HL-60 (cell line): Measurements from ENCODE around the gene LIPI.

Experiments used
- DNase-seq, 2 experiments: peaks; one replicate each; pipeline ENCODE4 v3.0.0-alpha.2; 2010 to 2020; ENCODE audit warnings: low read depth in 1 of 2, low spot score in 1 of 2
- H3K27ac ChIP-seq: fragments of 250-450 bp; sonication (Bioruptor Pico); replicated peaks from 2 replicates; pipeline ENCODE4 v1.5.1; 2020; ENCODE audit warnings: mild to moderate bottlenecking, moderate library complexity
- H3K27me3 ChIP-seq: fragments of 250-450 bp; sonication (Bioruptor Pico); 2 replicates; pipeline ENCODE4 v1.5.1; 2021; ENCODE audit warnings: mild to moderate bottlenecking, moderate library complexity; ENCODE audit not compliant: insufficient read depth, poor library complexity, severe bottlenecking
- H3K4me3 ChIP-seq: replicated peaks from 2 replicates; pipeline ENCODE4 v1.5.1; 2011; ENCODE audit warnings: mild to moderate bottlenecking, control low read depth, low read length; ENCODE audit not compliant: insufficient read depth
- CTCF ChIP-seq: IDR thresholded peaks from one replicate; pipeline ENCODE4 v1.5.1; 2011; ENCODE audit warnings: low read length, control low read depth, inconsistent platforms; ENCODE audit not compliant: insufficient read depth
- GABPA ChIP-seq: IDR thresholded peaks from 2 replicates; pipeline ENCODE4 v1.6.1; 2012; ENCODE audit warnings: low read depth
- POLR2AphosphoS5 ChIP-seq: IDR thresholded peaks from 2 replicates; pipeline ENCODE4 v1.6.1; 2012; ENCODE audit warnings: low read depth
- REST ChIP-seq: IDR thresholded peaks from 2 replicates; pipeline ENCODE4 v1.6.1; 2012; ENCODE audit warnings: low read depth; ENCODE audit not compliant: insufficient replicate concordance
- SPI1 ChIP-seq: IDR thresholded peaks from 2 replicates; pipeline ENCODE4 v1.6.1; 2012; ENCODE audit warnings: low read depth, mild to moderate bottlenecking, borderline replicate concordance

The LIPI gene

GRCh38 chr21:14251336-14251735 lies 40.6 kb upstream of the LIPI start:
- H3K4me3 ChIP-seq, result no peak overlapping the region
- H3K27ac ChIP-seq, result no peak overlapping the region
- TF ChIP-seq POLR2AphosphoS5 (no peak), SPI1 (no peak), GABPA (no peak), REST (no peak), CTCF (no peak)
- no peaks in the 10 kb centered on the region for H3K27me3 ChIP-seq
- DNase-seq, result no peak

GRCh38 chr21:14245711-14246110 lies 35.0 kb upstream of the LIPI start:
- Histone ChIP-seq H3K27me3 (no peaks in the 10 kb centered on the region), H3K4me3 (no peak overlapping the region), H3K27ac (no peak overlapping the region)
- DNase-seq, result no peak
- TF ChIP-seq SPI1, result no peak
- no peak for TF ChIP-seq GABPA
- no peak for TF ChIP-seq CTCF
- no peak for TF ChIP-seq REST
- no peak for TF ChIP-seq POLR2AphosphoS5

- Histone ChIP-seq H3K27me3 (no peaks in the 10 kb centered on the region), H3K27ac (no peak overlapping the region), H3K4me3 (no peak overlapping the region)
- TF ChIP-seq SPI1 (peak; percentile 78), CTCF (no peak)
- DNase-seq, result no peak
These were observed 34.2 kb upstream of the LIPI start for GRCh38 chr21:14244911-14245310.

- Histone ChIP-seq H3K4me3 (no peak overlapping the region), H3K27me3 (no peaks in the 10 kb centered on the region), H3K27ac (no peak overlapping the region)
- DNase-seq, result no peak
- TF ChIP-seq CTCF (no peak), POLR2AphosphoS5 (no peak), REST (no peak), GABPA (no peak), SPI1 (no peak)
These were observed 33.1 kb upstream of the LIPI start for GRCh38 chr21:14243874-14244273.
